T-helper 1 cell treated with Interleukin-12 subunit alpha and Interleukin-12 subunit beta and Interleukin-4 antibody, amounts not matched to agents 30 ng/mL and 1 ng/mL, for 36 hours (primary cell): ENCODE data around the gene ERO1B. TPM values are rescaled to one million over a fixed set of nuclear protein-coding genes. Genes with fewer than 3 reads are reported as not detected.

Experiments used
- intact Hi-C: fragments of 100-400 bp; cut with micrococcal nuclease; formaldehyde crosslinking; loops from one replicate; pipeline ENCODE4 v1.15.1; 2024
- total RNA-seq: library from RNA; stranded (reverse); gene quantifications from 2 replicates; pipeline ENCODE4 v1.2.3, GENCODE V29; 2022

ERO1B gene
- total RNA-seq, 1 donor from 2014 or later = 6.4 TPM

- intact Hi-C loops = no loop called here
Measured at GRCh38 chr1:236301080-236301957, 19.6 kb upstream of the ERO1B start.

- intact Hi-C loops = no loop called here
Measured at GRCh38 chr1:236297161-236297560, 15.4 kb upstream of the ERO1B start.

- intact Hi-C loops = no loop called here
Measured at GRCh38 chr1:236292425-236292824, 10.7 kb upstream of the ERO1B start.

- intact Hi-C loops = no loop called here
Measured at GRCh38 chr1:236289492-236290131, 7.9 kb upstream of the ERO1B start.

- intact Hi-C loops = no loop called here
Measured at GRCh38 chr1:236288620-236288976, 6.8 kb upstream of the ERO1B start.

- intact Hi-C loops = no loop called here
Measured at GRCh38 chr1:236287757-236288619, 6.2 kb upstream of the ERO1B start.

GRCh38 chr1:236287356-236287755 is 5.6 kb upstream of the ERO1B start:
- intact Hi-C loops = no loop called here

- intact Hi-C loops = loop anchor here (5.0 kb wide), 1 partner anchor 403 kb away; the partner anchor contains the start of gene ACTN2
Measured at GRCh38 chr1:236284291-236284721, 2.5 kb upstream of the ERO1B start.

GRCh38 chr1:236282719-236283118 is 961 bp upstream of the ERO1B start:
- intact Hi-C loops = loop anchor here (1.0 to 5.0 kb wide), 14 partner anchors 112 to 1909 kb away; partner anchors contain the start of genes ACTN2, B3GALNT2, COA6 and EDARADD

GRCh38 chr1:236282425-236282716 is 613 bp upstream of the ERO1B start:
- intact Hi-C loops = loop anchor here (1.0 to 5.0 kb wide), 14 partner anchors 112 to 1909 kb away; partner anchors contain the start of genes ACTN2, B3GALNT2, COA6 and EDARADD

- intact Hi-C loops = loop anchor here (2.0 to 5.0 kb wide), 2 partner anchors 406 to 952 kb away; partner anchors contain the start of genes ACTN2, ARID4B and GGPS1
Measured at GRCh38 chr1:236281198-236281653, 532 bp downstream of the ERO1B start.

- intact Hi-C loops = loop anchor here (2.0 to 5.0 kb wide), 2 partner anchors 407 to 952 kb away; partner anchors contain the start of genes ACTN2, ARID4B and GGPS1
Measured at GRCh38 chr1:236280438-236281197, 1.1 kb downstream of the ERO1B start.

GRCh38 chr1:236275586-236275985 is 6.2 kb downstream of the ERO1B start:
- intact Hi-C loops = no loop called here

GRCh38 chr1:236275061-236275460 is 6.7 kb downstream of the ERO1B start:
- intact Hi-C loops = no loop called here

- intact Hi-C loops = no loop called here
Measured at GRCh38 chr1:236273358-236273757, 8.4 kb downstream of the ERO1B start.

- intact Hi-C loops = no loop called here
Measured at GRCh38 chr1:236269439-236269838, 12.3 kb downstream of the ERO1B start.

GRCh38 chr1:236261898-236262297 is 19.9 kb downstream of the ERO1B start:
- intact Hi-C loops = no loop called here

- intact Hi-C loops = no loop called here
Measured at GRCh38 chr1:236261033-236261432, 20.7 kb downstream of the ERO1B start.

GRCh38 chr1:236259043-236259442 is 22.7 kb downstream of the ERO1B start:
- intact Hi-C loops = no loop called here

GRCh38 chr1:236258114-236258622 is 23.6 kb downstream of the ERO1B start:
- intact Hi-C loops = no loop called here
